K562 (cell line): ENCODE results near the gene ARID4B. TPM values are rescaled to one million over a fixed set of nuclear protein-coding genes. Genes with fewer than 3 reads are reported as not detected.

Experiments used
- ATAC-seq: fragments of 200-7000 bp; cut with Tn5 transposase; 3 replicates; pipeline ENCODE4 v1.9.1; 2020; ENCODE audit warnings: moderate library complexity
- BruUV-seq: library from RNA; stranded (reverse); fragments of 400-500 nt; replicated peaks from 2 replicates; lab custom pipeline; 2021; lab: Mats Ljungman, UMichigan
- CTCF ChIA-PET: fragments of 300-600 bp; formaldehyde crosslinking; extraction: SDS; loops from one replicate; lab custom pipeline; 2021; ENCODE audit warnings: low intra/inter-chr PET ratio; lab: Yijun Ruan, JAX
- POLR2A ChIA-PET: fragments of 300-600, 350-650 bp; sonication (Branson Sonifier 250); formaldehyde crosslinking; extraction: SDS; loops from one replicate; lab custom pipeline; 2021; ENCODE audit warnings: antibody characterized with exemption, inconsistent platforms; lab: Yijun Ruan, JAX
- DNase-seq, 4 experiments: peaks; one replicate each; pipeline versions ENCODE4 v3.0.0 to v3.0.0-alpha.2; 2011 to 2018; ENCODE audit warnings: low spot score in 3 of 4, mixed read lengths in 3 of 4; ENCODE audit errors: extremely low read depth in 1 of 4
- FAIRE-seq: peaks from 2 replicates; lab custom pipeline; 2011; peaks lifted over from hg19 to GRCh38; lab: Jason Lieb, UNC
- H2AFZ ChIP-seq: 2 replicates; pipeline ENCODE4 v1.6.0; 2011; ENCODE audit warnings: low read depth, low read length, control low read depth, inconsistent platforms
- H3K27ac ChIP-seq: fragments of 200-600 bp; 3 replicates; pipeline ENCODE4 v1.8.0; 2011; ENCODE audit warnings: low read depth, mild to moderate bottlenecking, control low read depth, inconsistent platforms, low read length, moderate library complexity, mixed read lengths; ENCODE audit errors: extremely low read depth
- H3K27me3 ChIP-seq, 2 experiments: fragments of 300-600 bp in 1 of 2; 2 replicates in 1 of 2; 3 replicates in 1 of 2; pipeline versions ENCODE4 v1.6.0 to v1.8.0; 2011; ENCODE audit warnings: inconsistent platforms in 2 of 2, low read length in 2 of 2, mild to moderate bottlenecking in 1 of 2, mixed read lengths in 1 of 2, moderate library complexity in 1 of 2; ENCODE audit not compliant: control insufficient read depth in 2 of 2, insufficient read depth in 2 of 2
- H3K36me3 ChIP-seq: fragments of 300-600 bp; 3 replicates; pipeline ENCODE4 v1.8.0; 2011; ENCODE audit warnings: mild to moderate bottlenecking, low read length, inconsistent platforms; ENCODE audit not compliant: control insufficient read depth, insufficient read depth
- H3K4me1 ChIP-seq, 2 experiments: fragments of 200-600 bp in 1 of 2; replicated peaks in 1 of 2; 2 replicates in 1 of 2; 3 replicates in 1 of 2; pipeline versions ENCODE4 v1.5.1 to v1.8.0; 2011; ENCODE audit warnings: inconsistent platforms in 2 of 2, low read length in 2 of 2, mild to moderate bottlenecking in 1 of 2, mixed read lengths in 1 of 2, moderate library complexity in 1 of 2; ENCODE audit not compliant: control insufficient read depth in 2 of 2, insufficient read depth in 2 of 2
- H3K4me2 ChIP-seq: 2 replicates; pipeline ENCODE4 v1.6.1; 2011; ENCODE audit warnings: low read length, control low read depth, inconsistent platforms, mixed read lengths; ENCODE audit not compliant: insufficient read depth
- H3K4me3 ChIP-seq: fragments of 200-600 bp; sonication (generic), shearing (Covaris generic); 2 replicates; pipeline ENCODE4 v1.5.1; 2016; ENCODE audit warnings: control low read depth, inconsistent platforms
- H3K79me2 ChIP-seq: fragments of 200-600 bp; 3 replicates; pipeline ENCODE4 v1.8.0; 2011; ENCODE audit warnings: low read length, inconsistent platforms; ENCODE audit not compliant: control insufficient read depth, insufficient read depth
- H3K9ac ChIP-seq, 2 experiments: 2 replicates each; pipeline versions ENCODE4 v1.6.0 to v1.6.1; 2011; ENCODE audit warnings: low read depth in 2 of 2, low read length in 2 of 2, control low read depth in 1 of 2, inconsistent platforms in 1 of 2, mild to moderate bottlenecking in 1 of 2, mixed read lengths in 1 of 2; ENCODE audit not compliant: insufficient read depth in 1 of 2
- H3K9me1 ChIP-seq: one replicate; pipeline ENCODE4 v1.6.0; 2011; ENCODE audit warnings: inconsistent platforms, mild to moderate bottlenecking, low read length, moderate library complexity; ENCODE audit not compliant: control insufficient read depth, insufficient read depth
- H3K9me3 ChIP-seq: replicated peaks from 2 replicates; pipeline ENCODE4 v1.5.1; 2011; ENCODE audit warnings: low read depth, low read length, inconsistent platforms; ENCODE audit not compliant: control insufficient read depth, insufficient read depth
- H4K20me1 ChIP-seq: replicated peaks from 2 replicates; pipeline ENCODE4 v1.6.1; 2011; ENCODE audit warnings: low read length, inconsistent platforms, mixed read lengths; ENCODE audit not compliant: control insufficient read depth, insufficient read depth
- BRF2 ChIP-seq: IDR thresholded peaks from 3 replicates; pipeline ENCODE4 v1.6.1; 2011; ENCODE audit warnings: borderline replicate concordance, mild to moderate bottlenecking; ENCODE audit not compliant: insufficient read length, insufficient read depth
- CHAMP1 ChIP-seq: fragments of 450-650 bp; IDR thresholded peaks from 2 replicates; pipeline ENCODE4 v1.6.1; 2016; ENCODE audit warnings: mild to moderate bottlenecking
- EP300 ChIP-seq: IDR thresholded peaks from 2 replicates; pipeline ENCODE4 v1.6.1; 2012; ENCODE audit warnings: low read length, improper control_type of control experiment
- KDM5B ChIP-seq: fragments of 200-600 bp; sonication (generic); IDR thresholded peaks from 2 replicates; pipeline ENCODE4 v1.6.1; 2012; ENCODE audit warnings: low read depth, mild to moderate bottlenecking, moderate library complexity, low read length, control low read depth, inconsistent platforms; ENCODE audit not compliant: insufficient replicate concordance
- PHB ChIP-seq: fragments of 250-450 bp; sonication (Bioruptor Pico); IDR thresholded peaks from 2 replicates; pipeline ENCODE4 v1.5.0; 2021
- TAL1 ChIP-seq: fragments of 450-650 bp; IDR thresholded peaks from 2 replicates; pipeline ENCODE4 v1.6.1; 2016; ENCODE audit warnings: mild to moderate bottlenecking
- TEAD4 ChIP-seq, 2 experiments: sonication (generic) in 1 of 2; formaldehyde crosslinking in 1 of 2; IDR thresholded peaks; 2 replicates each; pipeline versions ENCODE4 v1.6.1 to v1.8.0; 2012 to 2022; ENCODE audit warnings: borderline replicate concordance in 1 of 2, inconsistent platforms in 1 of 2, low read length in 1 of 2, mild to moderate bottlenecking in 1 of 2, missing genetic modification reagents in 1 of 2
- ZNF57 ChIP-seq: fragments of 450-650 bp; formaldehyde crosslinking; IDR thresholded peaks from 2 replicates; pipeline ENCODE4 v1.4.0; 2020; ENCODE audit warnings: mild to moderate bottlenecking, moderate library complexity
- WGBS: fragments of 100-300 bp; shearing (Covaris generic); methylation state at CpG from one replicate; pipeline ENCODE4 v1.1.6; 2016; ENCODE audit warnings: low coverage, mixed read lengths; ENCODE audit not compliant: insufficient coverage; ENCODE audit errors: missing lambda C conversion rate; 5-methylcytosine and 5-hydroxymethylcytosine counted together
- in situ Hi-C: fragments of 300-500 bp; cut with MboI; formaldehyde crosslinking; loops from 4 replicates; pipeline ENCODE4 v1.15.0; 2018; ENCODE audit warnings: inconsistent platforms, mixed read lengths
- intact Hi-C: fragments of 100-400 bp; cut with micrococcal nuclease; formaldehyde crosslinking; loops from 2 replicates; pipeline ENCODE4 v1.14.2; 2022
- polyA plus RNA-seq, 8 experiments: library from polyadenylated mRNA; depleted of rRNA in 4 of 8; stranded (reverse) in 5 of 8; unstranded in 3 of 8; fragments of >200 nt; fragmentation: Nextera tagmentation in 2 of 8; fragmentation: Illumina TruSeq in 1 of 8; extraction: Ambion mirVana in 2 of 8; extraction: Trizol in 1 of 8; gene quantifications; 2 replicates each; pipeline versions ENCODE4 v1.2.1 to v1.2.3, GENCODE V29; 2011 to 2014; ENCODE audit warnings: inconsistent platforms in 1 of 8, missing spikeins in 1 of 8
- total RNA-seq, 7 experiments: library from RNA; depleted of rRNA in 6 of 7; stranded (reverse); fragments of >200 nt in 6 of 7; fragmentation: Illumina TruSeq in 2 of 7; extraction: Trizol in 2 of 7; gene quantifications; 2 replicates each; pipeline versions ENCODE4 v1.2.1 to v1.2.3, GENCODE V29; 2011 to 2021; ENCODE audit warnings: low replicate concordance in 1 of 7

The ARID4B gene
- total and polyA plus RNA-seq, 9 of the 15 experiments (the other 6 are each of a cell fraction or from before 2014, with no cell fraction given) = 8.4 to 38.9 (median 18.5) TPM

- Histone ChIP-seq H3K4me2 (no peak overlapping the region), H3K9me3 (no peaks in the 10 kb centered on the region), H2AFZ (no peak overlapping the region), H3K36me3 (no peaks in the 10 kb centered on the region), H3K79me2 (peaks cover 97% of the 10 kb centered on the region), H3K4me3 (no peak overlapping the region), H3K27ac (no peak overlapping the region), H4K20me1 (peaks cover 30% of the 10 kb centered on the region; the same call in 1 of the 2 replicates), H3K27me3 (no peaks in the 10 kb centered on the region), H3K9me1 (no peaks in the 10 kb centered on the region), H3K9ac (no peak overlapping the region), H3K4me1 (peaks cover 15 to 24% of the 10 kb centered on the region in 2 experiments)
- no TSS peak for BruUV-seq
- WGBS = 73% methylated on average over 4 of the region's 4 CpGs
- no peak for TF ChIP-seq EP300
- TF ChIP-seq KDM5B = no peak
- no peak for TF ChIP-seq BRF2
- TF ChIP-seq CHAMP1 = no peak
- no peak for TF ChIP-seq PHB (CRISPR knock-in tag)
- no peak for TF ChIP-seq TEAD4 (IDR thresholded peaks at IDR 0.05; ENCODE audit: low read length)
- TF ChIP-seq TEAD4 (CRISPR knock-in tag; IDR thresholded peaks at IDR 0.05; ENCODE audit: borderline replicate concordance) = no peak
- TF ChIP-seq ZNF57 = no peak
- no peak for TF ChIP-seq TAL1
- FAIRE-seq (no peak), DNase-seq (no peak), ATAC-seq (no peak)
- in situ Hi-C loops = no loop called here
- POLR2A ChIA-PET = interaction anchor here (1.4 kb wide), 1 partner anchor 12 kb away, joined by 5 read pairs; no protein-coding TSS in a partner anchor
- intact Hi-C loops = no loop called here
- CTCF ChIA-PET = interaction anchor here (0.6 to 0.8 kb wide), 2 partner anchors 34 to 38 kb away, joined by 3 to 4 read pairs; no protein-coding TSS in a partner anchor
Observed at GRCh38 chr1:235287208-235287882, 40.6 kb downstream of the ARID4B start.
